HG03378 (cell line): ENCODE data around the gene EIF2S2.

Source experiments
- ATAC-seq: cut with Tn5 transposase; IDR thresholded peaks from one replicate; pipeline ENCODE4 v1.9.1; 2021; ENCODE audit warnings: mild to moderate bottlenecking, moderate library complexity; ENCODE audit not compliant: unreplicated experiment

The EIF2S2 gene

GRCh38 chr20:34065260-34065659 is 46.8 kb downstream of the EIF2S2 start:
- no peak for ATAC-seq

GRCh38 chr20:34064286-34064685 is 47.8 kb downstream of the EIF2S2 start:
- ATAC-seq: no peak

GRCh38 chr20:34062570-34063482 is 49.2 kb downstream of the EIF2S2 start:
- no peak for ATAC-seq

- ATAC-seq: no peak
Observed at GRCh38 chr20:34061695-34062094, 50.3 kb downstream of the EIF2S2 start.

GRCh38 chr20:34060970-34061369 is 51.1 kb downstream of the EIF2S2 start:
- ATAC-seq: no peak

- no peak for ATAC-seq
Observed at GRCh38 chr20:34058831-34059230, 53.2 kb downstream of the EIF2S2 start.

GRCh38 chr20:34055290-34055689 is 56.8 kb downstream of the EIF2S2 start:
- no peak for ATAC-seq

GRCh38 chr20:34052414-34052813 is 59.6 kb downstream of the EIF2S2 start:
- ATAC-seq: no peak

- no peak for ATAC-seq
Observed at GRCh38 chr20:34049897-34050695, 61.9 kb downstream of the EIF2S2 start.

GRCh38 chr20:34049389-34049788 is 62.7 kb downstream of the EIF2S2 start:
- ATAC-seq: no peak

GRCh38 chr20:34047917-34048316 is 64.1 kb downstream of the EIF2S2 start:
- ATAC-seq: no peak

- ATAC-seq: no peak
Observed at GRCh38 chr20:34047010-34047687, 64.9 kb downstream of the EIF2S2 start.

- no peak for ATAC-seq
Observed at GRCh38 chr20:34045930-34046725, 65.9 kb downstream of the EIF2S2 start.

- ATAC-seq: no peak
Observed at GRCh38 chr20:34045294-34045693, 66.7 kb downstream of the EIF2S2 start.

GRCh38 chr20:34043025-34043424 is 69.0 kb downstream of the EIF2S2 start:
- ATAC-seq: no peak

GRCh38 chr20:34042262-34042661 is 69.8 kb downstream of the EIF2S2 start:
- ATAC-seq: no peak

GRCh38 chr20:34041226-34041625 is 70.8 kb downstream of the EIF2S2 start:
- ATAC-seq: no peak

GRCh38 chr20:34040300-34040995 is 71.6 kb downstream of the EIF2S2 start:
- no peak for ATAC-seq
